Measurements from ENCODE around the gene CCR2.

DNA sequence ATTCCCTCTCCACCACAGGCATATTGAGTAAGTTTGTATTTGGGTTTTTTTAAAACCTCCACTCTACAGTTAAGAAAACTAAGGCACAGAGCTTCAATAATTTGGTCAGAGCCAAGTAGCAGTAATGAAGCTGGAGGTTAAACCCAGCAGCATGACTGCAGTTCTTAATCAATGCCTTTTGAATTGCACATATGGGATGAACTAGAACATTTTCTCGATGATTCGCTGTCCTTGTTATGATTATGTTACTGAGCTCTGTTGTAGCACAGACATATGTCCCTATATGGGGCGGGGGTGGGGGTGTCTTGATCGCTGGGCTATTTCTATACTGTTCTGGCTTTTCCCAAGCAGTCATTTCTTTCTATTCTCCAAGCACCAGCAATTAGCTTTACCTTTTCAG is 15.2 kb downstream of the CCR2 start:
- TF ChIP-seq, protein P1, sequence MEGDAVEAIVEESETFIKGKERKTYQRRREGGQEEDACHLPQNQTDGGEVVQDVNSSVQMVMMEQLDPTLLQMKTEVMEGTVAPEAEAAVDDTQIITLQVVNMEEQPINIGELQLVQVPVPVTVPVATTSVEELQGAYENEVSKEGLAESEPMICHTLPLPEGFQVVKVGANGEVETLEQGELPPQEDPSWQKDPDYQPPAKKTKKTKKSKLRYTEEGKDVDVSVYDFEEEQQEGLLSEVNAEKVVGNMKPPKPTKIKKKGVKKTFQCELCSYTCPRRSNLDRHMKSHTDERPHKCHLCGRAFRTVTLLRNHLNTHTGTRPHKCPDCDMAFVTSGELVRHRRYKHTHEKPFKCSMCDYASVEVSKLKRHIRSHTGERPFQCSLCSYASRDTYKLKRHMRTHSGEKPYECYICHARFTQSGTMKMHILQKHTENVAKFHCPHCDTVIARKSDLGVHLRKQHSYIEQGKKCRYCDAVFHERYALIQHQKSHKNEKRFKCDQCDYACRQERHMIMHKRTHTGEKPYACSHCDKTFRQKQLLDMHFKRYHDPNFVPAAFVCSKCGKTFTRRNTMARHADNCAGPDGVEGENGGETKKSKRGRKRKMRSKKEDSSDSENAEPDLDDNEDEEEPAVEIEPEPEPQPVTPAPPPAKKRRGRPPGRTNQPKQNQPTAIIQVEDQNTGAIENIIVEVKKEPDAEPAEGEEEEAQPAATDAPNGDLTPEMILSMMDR (IDR thresholded peaks at IDR 0.05) = no peak
- TF ChIP-seq EP300 (IDR thresholded peaks at IDR 0.05) = no peak
- no peak for TF ChIP-seq POLR2A (IDR thresholded peaks at IDR 0.05)
